SH-SY5Y (cell line): ENCODE measurements around the gene JAGN1.

Experiments used
- GATA2 ChIP-seq: IDR thresholded peaks from 2 replicates; pipeline ENCODE4 v1.6.1; 2011; ENCODE audit warnings: mild to moderate bottlenecking, low read depth, low read length
- GATA3 ChIP-seq: IDR thresholded peaks from 2 replicates; pipeline ENCODE4 v1.6.1; 2011; ENCODE audit warnings: low read depth, mild to moderate bottlenecking, low read length, moderate library complexity

- TF ChIP-seq GATA2 = no peak
- TF ChIP-seq GATA3 = no peak
Measured at GRCh38 chr3:9875448-9875847, 15.0 kb upstream of the JAGN1 start.
